Activated CD4-positive, CD25-positive, alpha-beta regulatory T cell treated with anti-CD3 and anti-CD28 coated beads, Interleukin-2, amount 50 U/mL, for 24 hours (primary cell): ENCODE data around the gene DLK2.
"Not testable (repeated sequence)": the region's sequence is repeated elsewhere in the genome, so short reads cannot be mapped to it uniquely, and the experiment has no call there.

Experiments used
- ATAC-seq, 2 donors: fragments of 150-1000 bp; cut with Tn5 transposase; one replicate each; pipeline ENCODE4 v1.10.0; 2021; ENCODE audit warnings: mild to moderate bottlenecking in 1 of 2, moderate library complexity in 1 of 2

DLK2 gene

DNA sequence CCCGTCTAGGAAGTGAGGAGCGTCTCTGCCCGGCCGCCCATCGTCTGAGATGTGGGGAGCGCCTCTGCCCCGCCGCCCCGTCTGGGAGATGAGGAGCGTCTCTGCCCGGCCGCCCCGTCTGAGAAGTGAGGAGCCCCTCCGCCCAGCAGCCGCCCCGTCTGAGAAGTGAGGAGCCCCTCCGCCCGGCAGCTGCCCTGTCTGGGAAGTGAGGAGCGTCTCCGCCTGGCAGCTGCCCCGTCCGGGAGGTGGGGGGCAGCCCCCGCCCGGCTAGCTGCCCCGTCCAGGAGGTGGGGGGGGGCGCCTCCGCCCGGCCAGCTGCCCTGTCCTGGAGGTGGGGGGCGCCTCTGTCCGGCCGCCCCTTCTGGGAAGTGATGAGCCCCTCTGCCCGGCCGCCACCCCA lies 30.3 kb downstream of the DLK2 start:
- not testable (repeated sequence) for ATAC-seq

DNA sequence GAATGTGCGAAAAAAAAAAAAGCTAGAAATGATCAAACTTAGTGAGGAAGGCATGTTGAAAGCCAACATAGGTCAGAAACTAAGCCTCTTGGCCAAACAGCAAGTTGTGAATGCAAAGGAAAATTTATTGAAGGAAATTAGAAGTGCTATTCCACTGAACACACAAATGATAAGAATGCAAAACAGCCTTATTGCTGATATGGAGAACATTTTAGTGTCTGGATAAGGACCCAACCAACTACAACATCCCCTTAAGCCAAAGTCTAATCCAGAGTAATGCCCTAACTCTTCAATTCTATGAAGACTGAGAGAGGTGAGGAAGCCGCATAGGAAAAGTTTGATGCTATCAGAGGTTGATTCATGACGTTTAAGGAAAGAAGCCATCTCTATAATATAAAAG lies 33.5 kb downstream of the DLK2 start:
- ATAC-seq, result no peak

DNA sequence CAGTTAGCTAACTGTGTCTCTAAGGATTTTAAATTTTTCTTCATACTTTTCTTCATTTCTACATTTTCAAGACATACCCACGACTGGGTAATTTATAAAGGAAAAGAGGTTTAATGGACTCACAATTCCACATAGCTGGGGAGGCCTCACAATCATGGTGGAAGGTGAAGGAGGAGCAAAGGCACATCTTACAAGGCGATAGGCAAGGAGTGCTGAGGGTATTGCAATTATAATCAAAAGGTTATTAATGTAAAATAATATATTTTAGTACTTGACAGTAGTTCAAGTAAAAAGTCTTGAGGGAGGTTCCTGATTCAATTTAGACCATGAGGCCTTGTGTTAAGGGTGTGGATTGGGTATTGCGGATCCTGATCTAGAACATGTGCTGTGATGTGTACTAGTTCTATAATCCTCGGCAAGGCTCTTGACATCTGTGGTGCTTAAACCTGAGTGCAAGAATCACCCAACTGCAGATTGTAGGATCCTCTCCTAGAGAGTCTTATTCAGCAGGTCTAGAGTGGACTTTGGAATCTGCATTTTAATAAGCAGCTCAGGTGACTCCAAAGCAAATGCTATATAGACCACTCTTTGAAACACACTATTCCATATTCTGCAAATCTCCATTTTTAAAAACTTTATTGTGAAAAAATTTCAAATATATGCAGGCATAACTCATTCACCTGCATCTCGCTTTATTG lies 35.2 kb downstream of the DLK2 start:
- ATAC-seq, result no peak

DNA sequence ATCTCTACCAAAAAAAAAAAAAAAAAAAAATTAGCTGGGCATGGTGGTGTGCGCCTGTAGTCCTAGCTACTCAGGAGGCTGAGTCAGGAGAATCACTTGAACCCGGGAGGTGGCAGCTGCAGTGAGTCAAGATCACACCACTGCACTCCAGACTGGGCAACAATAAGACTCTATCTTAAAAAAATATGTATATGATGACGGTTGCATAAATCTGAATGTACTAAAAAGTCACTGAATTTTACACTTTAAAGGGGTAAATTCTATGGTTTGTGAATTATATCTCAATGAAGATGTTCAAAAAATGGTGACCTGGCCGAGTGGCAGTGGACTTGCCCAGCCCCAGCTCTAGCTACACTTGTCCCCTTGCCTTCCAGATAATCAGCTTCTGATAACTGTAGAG lies 38.4 kb downstream of the DLK2 start:
- no peak for ATAC-seq

DNA sequence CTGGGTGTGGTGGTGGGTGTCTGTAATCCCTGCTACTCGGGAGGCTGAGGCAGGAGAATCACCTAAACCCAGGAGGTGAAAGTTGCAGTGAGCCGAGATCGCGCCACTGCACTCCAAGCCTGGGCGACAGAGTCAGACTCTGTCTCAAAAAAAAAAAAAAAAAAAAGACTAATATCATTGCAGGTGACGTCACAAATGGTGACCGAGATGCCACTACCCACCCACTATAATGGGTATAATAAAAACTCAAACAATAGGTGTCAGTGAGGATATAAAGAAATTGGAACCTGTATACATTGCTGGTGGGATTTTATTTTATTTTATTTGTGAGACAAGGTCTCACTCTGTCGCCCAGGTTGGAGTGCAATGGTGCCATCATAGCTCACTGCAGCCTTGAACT lies 40.1 kb downstream of the DLK2 start:
- not testable (repeated sequence) for ATAC-seq

DNA sequence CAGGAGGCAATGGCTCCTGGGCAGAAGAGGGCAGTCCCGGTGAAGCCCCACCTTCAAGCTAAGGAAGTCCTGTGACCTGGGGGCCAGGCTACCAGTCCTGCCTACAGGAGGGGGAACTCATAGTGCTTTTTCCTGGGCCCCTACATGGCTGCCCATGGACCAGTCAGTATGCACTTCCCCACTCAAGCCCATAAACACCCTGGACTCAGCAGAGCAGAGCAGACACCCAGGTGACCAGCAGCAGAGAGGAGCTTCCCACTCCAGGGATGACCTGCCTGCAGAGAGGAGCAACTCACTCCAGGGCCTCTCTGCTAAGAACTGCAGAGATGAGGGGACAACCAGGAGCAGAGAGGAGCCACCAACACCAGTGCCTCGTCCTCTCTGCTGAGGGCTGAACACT lies 42.3 kb downstream of the DLK2 start:
- no peak for ATAC-seq

DNA sequence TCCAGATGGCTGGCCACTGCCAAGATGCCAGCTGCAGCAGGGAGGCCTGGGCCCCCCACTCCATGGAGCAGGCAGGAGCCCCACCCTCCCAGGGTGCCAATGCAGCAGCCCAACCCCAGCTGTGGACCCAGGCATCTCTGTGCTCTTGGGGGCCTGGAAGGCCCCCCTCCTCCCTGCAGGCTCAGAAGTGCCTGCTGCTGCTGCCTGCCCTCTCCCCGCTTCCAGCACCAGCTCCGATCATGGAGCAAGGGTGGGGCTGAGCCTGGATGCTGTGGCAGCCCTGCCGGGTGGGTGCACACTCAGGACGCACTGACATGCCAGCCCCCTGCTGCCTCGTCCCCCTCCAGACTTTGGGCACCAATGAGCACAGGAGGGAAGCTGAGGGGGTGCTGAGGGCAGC lies 42.8 kb downstream of the DLK2 start:
- no peak for ATAC-seq

DNA sequence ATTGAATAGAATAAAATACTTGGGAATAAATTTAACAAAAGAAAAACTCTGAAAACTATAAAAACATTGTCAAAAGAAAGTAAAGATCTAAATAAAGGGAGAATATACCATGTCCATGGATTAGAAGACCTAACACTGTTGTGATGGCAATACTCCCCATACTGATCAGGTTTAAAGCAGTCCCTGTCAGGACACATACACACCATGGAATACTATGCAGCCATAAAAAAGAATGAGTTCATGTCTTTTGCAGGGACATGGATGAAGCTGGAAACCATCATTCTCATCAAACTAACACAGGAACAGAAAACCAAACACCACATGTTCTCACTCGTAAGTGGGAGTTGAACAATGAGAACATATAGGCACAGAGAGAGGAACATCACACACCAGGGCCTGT lies 44.6 kb downstream of the DLK2 start:
- ATAC-seq, result not testable (repeated sequence)

DNA sequence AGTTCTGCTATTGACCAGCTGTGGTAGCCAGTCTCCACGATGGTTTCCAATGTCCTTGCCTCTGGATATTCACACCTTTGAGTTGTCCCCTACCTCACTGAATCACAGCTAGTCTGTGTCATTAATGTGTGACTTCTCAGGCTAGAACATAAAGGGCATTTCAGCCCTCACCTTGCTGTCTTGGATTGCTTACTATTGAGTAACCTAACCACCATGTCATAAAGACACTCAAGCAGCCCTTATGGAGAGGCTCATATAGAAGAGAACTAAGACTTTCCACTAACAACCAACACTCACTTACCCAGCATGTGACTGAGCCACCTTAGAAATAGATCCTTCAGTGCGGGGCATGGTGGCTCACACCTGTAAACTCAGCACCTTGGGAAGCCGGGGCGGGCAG lies 47.1 kb downstream of the DLK2 start:
- no peak for ATAC-seq

DNA sequence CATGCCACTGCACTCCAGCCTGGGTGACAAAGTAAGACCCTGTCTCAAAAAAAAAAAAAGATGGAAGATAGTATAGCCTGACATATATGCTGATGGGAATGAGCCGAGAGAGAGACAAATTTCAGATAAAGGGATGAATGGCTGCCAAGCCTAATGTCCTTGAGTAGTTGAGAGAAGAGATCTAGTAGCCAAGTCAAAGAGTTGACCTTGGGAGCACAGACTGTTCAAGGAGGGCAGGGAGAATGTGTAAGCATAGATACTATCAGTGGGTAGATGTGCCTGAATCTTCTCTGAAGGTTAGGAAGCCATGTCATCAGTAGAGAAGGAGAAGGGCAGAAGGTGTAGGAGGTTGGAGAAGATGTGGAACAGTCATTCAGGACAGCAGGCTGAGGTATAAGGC lies 48.1 kb downstream of the DLK2 start:
- no peak for ATAC-seq

DNA sequence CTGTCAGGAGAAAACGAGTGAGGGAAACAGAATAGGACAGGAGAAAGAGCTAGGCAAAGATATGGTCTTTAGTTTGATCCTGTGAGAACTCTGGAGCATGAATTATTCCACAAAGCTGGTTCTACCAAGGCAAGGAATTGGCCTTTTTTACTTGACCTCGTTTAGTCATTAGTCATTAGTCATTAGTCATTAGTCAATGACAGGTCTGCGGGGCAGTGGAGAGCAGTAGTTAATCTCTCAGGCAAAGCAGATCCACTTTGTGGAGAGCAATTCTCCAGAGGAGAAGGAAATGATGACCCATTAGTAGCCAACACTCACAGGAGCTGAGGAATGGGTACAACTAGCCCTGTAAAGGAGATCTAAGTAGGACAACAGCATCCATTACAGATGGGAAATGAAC lies 50.0 kb downstream of the DLK2 start:
- ATAC-seq, result no peak

DNA sequence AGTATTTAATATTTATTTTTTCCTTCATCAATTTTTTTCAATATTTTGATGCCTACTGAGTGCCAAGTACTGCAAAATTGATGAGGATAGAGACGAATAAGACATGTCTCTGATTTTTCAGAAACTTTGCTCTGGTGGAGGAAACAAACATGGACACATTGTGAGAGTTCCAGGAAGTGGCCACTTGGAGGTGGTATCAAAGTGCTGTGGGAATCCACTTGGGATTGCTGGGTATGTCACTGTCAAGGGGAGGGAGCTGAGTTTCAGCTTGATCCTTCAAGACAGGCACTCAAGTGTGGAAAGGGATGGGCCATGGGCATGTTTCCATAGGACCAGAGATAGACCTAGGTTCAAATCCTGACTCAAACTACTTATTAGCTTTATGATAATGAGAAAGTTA lies 52.5 kb downstream of the DLK2 start:
- ATAC-seq, result no peak

DNA sequence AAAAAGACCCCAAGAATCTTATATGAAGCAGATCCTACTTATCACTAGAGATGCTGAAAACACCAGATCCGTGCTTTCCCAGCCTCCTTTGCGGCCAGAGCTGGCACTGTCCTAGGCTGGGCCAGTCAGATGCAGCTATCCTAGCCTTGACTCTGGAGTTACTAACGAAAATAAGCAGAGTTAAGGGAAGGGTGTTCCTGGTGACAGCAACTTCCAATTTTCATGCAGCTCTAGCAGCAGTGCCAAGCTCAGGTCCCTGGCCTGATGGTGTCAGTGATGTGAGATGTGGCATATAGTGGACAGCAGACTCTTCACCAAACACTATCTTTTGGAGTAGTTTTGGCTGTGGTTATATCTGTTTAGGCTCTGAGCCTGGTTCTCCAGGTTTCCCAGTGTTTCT lies 53.6 kb downstream of the DLK2 start:
- ATAC-seq, result no peak
